GM10248 (cell line): ENCODE data around the gene TARBP1.

ENCODE experiments used
- CTCF ChIA-PET: fragments of 300-600 bp; sonication (Branson Sonifier 250); formaldehyde crosslinking; extraction: SDS; loops from one replicate; lab custom pipeline; 2021; ENCODE audit warnings: antibody characterized with exemption; lab: Yijun Ruan, JAX
- POLR2A ChIA-PET: fragments of 350-650 bp; sonication (Branson Sonifier 250); formaldehyde crosslinking; extraction: SDS; loops from one replicate; lab custom pipeline; 2020; ENCODE audit warnings: antibody characterized with exemption; lab: Yijun Ruan, JAX
- DNase-seq: peaks from one replicate; pipeline ENCODE4 v3.0.0; 2012; ENCODE audit errors: extremely low spot score
- TF ChIP-seq, protein P1 (sequence below): IDR thresholded peaks from 2 replicates; pipeline ENCODE4 v1.5.1; 2012; ENCODE audit warnings: mild to moderate bottlenecking, low read depth; ENCODE audit errors: extremely low read depth, missing control alignments, control extremely low read depth

TARBP1 gene

DNA sequence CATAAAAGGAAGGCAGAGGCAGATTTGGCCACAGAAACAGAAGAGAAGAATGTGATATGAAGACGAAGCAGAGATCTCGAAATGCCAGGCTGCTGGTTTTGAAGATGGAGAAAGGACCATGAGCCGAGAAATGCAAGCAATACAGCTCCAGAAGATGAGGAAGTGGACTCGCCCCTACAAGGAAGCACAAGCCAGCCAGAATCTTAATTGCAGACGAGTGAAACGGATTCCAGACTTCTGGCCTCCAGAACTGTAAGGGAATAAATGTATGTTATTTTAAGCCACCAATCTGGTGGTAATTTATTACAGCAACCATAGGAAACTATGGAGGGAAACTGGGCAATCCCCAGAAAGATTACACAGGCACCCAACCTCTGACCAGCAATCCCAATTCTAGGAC lies 24.1 kb downstream of the TARBP1 start:
- DNase-seq: no peak
- POLR2A ChIA-PET: no interaction called here
- TF ChIP-seq, protein P1, sequence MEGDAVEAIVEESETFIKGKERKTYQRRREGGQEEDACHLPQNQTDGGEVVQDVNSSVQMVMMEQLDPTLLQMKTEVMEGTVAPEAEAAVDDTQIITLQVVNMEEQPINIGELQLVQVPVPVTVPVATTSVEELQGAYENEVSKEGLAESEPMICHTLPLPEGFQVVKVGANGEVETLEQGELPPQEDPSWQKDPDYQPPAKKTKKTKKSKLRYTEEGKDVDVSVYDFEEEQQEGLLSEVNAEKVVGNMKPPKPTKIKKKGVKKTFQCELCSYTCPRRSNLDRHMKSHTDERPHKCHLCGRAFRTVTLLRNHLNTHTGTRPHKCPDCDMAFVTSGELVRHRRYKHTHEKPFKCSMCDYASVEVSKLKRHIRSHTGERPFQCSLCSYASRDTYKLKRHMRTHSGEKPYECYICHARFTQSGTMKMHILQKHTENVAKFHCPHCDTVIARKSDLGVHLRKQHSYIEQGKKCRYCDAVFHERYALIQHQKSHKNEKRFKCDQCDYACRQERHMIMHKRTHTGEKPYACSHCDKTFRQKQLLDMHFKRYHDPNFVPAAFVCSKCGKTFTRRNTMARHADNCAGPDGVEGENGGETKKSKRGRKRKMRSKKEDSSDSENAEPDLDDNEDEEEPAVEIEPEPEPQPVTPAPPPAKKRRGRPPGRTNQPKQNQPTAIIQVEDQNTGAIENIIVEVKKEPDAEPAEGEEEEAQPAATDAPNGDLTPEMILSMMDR: no peak
- CTCF ChIA-PET: interaction anchor here (1.2 to 2.0 kb wide), 3 partner anchors 12 to 82 kb away, joined by 3 to 4 read pairs (median 3); partner anchors contain the start of gene COA6

DNA sequence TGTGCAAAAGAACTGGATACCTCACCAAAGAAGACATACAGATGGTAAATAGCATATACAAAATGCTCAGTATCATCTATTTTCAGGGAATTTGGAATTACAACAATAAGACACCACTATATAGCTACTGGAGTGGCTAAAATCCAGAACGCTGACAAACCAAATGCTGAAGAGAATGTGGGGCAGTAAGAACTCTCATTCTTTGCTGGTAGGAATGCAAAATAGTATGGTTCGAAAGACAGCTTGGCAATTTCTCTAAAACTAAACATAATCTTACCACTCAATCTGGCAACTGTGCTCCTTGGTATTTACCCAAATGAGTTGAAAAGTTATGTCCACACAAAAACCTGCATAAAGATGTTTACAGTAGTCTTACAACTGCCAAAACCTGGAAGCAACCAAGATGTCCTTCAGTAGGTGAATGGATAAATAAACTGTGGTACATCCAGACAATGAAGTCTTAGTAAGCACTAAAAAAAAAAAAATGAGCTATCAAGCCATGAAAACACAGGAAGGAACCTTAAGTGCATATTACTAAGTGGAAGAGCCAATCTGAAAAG lies 26.5 kb downstream of the TARBP1 start:
- no peak for DNase-seq
- POLR2A ChIA-PET: no interaction called here
- CTCF ChIA-PET: interaction anchor here (1.1 kb wide), 1 partner anchor 19 kb away, joined by 3 read pairs; no protein-coding TSS in a partner anchor
- TF ChIP-seq, protein P1: no peak

DNA sequence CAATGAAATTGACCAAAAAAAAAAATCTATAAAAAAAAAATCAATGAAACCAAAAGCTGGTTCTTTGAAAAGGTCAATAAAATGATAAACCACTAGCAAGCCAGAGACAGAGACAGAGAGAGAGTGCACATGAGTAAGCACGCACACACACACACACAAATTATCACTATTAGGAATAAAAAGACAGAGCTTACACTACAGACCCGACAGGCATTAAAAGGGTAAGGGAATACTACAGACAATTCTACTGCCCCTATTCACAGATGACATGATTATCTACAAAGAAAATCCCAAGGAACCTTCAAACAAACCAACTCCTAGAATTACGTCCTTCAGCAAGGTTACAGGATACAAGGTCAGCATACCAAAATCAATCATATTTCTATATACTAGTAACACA lies 38.6 kb downstream of the TARBP1 start:
- CTCF ChIA-PET: no interaction called here
- POLR2A ChIA-PET: interaction anchor here (1.0 kb wide), 1 partner anchor 31 kb away, joined by 3 read pairs; no protein-coding TSS in a partner anchor
- DNase-seq: no peak

DNA sequence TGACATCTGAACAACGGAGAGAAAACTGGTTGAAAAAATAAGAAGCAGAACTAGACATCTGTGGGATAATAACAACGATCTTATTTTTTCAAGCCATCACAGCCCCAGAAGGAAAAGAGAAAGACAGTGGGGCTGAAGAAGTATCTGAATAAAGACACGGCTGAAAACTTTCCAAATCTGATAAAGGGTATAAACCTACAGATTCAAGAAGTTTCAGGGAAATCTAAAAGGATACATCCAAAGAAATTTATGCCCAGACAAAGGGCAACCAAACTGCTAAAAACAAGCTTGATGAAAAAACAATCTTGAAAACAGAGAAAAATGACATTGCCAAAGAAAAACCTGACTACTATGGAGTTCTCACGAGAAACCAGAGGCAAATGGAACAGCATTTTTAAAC lies 40.4 kb downstream of the TARBP1 start:
- DNase-seq: no peak
- CTCF ChIA-PET: interaction anchor here (1.1 to 1.4 kb wide), 2 partner anchors 17 to 1066 kb away, joined by 3 to 4 read pairs; partner anchors contain the start of gene B3GALNT2
- TF ChIP-seq, protein P1: no peak
- POLR2A ChIA-PET: no interaction called here

More for the DNA sequence above, 38.6 kb downstream of the TARBP1 start:
- TF ChIP-seq, protein P1: no peak

DNA sequence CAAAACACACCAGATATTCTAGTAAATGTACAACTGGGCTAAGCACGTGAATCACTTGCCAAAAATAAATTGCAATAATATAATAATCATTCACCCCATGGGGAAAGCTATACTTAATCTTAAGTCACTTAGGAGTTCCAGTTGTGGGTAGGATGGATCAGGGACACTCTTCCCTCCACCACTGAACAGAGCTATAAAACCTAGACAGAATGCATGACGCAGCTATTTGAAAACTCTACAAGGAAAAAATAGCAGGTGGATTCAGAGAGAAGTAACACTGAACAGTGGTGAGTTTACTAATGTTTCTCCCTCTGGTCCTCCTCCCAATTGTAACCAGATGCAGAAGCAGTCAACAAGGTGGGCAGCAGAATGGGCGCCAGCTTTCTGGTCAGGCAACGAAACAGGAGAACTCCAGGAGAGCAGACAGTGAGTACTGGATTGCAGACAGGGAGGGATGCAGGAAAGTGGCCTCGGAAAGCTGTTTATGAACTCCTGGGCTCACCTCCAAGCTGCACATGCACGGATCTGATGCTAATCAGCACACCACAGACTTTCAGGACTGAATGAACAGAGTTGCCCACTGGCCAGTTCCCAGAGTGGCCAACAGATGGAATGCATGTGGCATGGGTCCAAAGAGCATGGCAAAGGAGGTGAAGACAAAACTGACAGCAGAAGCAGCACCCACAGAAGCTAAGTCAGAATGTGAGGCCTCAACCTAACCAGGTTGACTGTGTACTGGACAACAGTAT lies 41.4 kb downstream of the TARBP1 start:
- ChIA-PET CTCF (interaction anchor here (1.0 to 1.4 kb wide), 3 partner anchors 16 to 1067 kb away, joined by 3 to 4 read pairs (median 3); partner anchors contain the start of gene B3GALNT2), POLR2A (no interaction called here)
- TF ChIP-seq, protein P1: no peak
- no peak for DNase-seq

DNA sequence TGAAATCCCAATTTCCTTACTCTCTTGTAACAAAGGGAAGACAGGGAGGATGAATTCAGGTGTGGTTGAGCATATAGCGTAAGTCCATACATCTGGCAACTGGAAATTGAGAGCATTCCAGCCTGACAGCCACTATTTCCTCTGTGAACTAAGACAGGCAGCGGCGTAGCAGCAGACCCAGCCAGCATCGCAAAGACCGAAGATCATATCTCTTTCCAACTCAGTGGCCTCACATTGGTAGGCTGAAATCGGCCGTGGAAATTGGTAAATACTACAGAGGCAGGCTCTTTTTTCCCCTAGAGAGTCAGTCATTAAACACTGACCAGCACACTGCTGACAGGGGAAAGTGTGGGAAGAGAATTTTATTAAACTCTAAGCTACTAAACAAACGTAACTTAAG lies 43.4 kb downstream of the TARBP1 start:
- DNase-seq: no peak
- TF ChIP-seq, protein P1: no peak
- POLR2A ChIA-PET: no interaction called here
- CTCF ChIA-PET: interaction anchor here (1.4 to 1.5 kb wide), 2 partner anchors 12 to 43 kb away, joined by 3 to 4 read pairs; partner anchors contain the start of gene TARBP1
